ENCODE data around the gene DYDC1.
"Not testable (repeated sequence)": the region's sequence is repeated elsewhere in the genome, so short reads cannot be mapped to it uniquely, and the experiment has no call there.

The DYDC1 gene

DNA sequence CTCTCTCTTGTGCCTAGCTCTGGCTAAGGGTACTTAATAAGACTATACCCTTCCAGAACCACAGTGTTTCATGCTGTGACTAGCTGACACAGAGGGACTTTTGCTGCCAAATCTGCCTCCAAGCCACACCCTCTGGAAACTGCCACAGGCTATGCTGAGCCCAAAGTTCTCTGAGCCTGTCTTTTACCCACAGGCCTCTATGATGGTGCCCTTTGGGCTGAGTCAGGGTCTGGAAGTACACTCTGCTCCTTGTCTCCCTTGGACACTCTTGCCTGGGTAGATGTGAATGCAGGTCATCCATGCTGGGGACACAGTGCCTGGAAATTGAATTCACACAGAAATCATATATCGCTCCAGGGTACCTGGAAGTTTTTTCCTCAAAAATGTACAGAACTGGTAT is 22.6 kb downstream of the DYDC1 start:
- no peak for DNase-seq (ENCODE audit: low read depth)

DNA sequence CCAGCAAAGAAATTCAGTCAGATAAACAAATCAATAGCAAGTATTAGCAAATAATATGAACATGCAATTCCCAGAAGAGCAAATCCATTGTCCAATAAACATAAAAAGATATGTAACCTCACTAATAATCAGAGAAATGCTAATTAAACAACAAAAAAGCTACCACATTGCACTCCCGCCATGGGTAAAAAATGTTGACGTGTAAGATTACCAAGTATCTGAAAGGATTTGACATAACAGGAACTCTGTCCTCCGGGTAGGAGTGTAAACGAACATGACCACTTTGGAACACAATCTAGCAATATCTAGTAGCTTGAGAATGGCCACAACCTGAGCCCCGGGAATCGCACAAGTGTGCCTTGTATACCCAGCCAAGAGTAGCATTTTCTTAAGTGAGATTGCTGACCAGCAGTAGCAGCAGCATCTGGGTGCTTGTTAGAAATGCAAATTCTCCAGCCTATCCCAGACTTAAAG is 31.6 kb downstream of the DYDC1 start:
- no peak for DNase-seq (ENCODE audit: low read depth)

DNA sequence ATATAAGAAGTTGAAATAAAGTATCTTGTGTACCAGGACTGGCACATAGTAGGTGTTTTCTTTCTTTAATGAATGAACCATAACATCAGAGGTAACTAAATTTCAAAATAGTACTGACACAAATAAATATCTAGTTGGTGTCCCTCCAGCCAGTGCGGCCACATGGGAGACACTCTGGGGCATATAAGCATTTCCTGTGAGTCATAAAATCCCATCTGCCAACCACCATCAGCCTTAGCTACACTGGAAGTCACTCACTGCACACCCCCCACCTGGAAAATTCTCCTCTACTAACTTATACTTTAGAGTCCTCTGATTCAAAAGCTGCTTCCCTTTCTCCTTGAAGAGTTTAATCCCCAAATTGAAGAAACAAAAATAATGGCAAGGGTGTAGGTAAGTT is 32.5 kb downstream of the DYDC1 start:
- DNase-seq (ENCODE audit: low read depth): no peak

DNA sequence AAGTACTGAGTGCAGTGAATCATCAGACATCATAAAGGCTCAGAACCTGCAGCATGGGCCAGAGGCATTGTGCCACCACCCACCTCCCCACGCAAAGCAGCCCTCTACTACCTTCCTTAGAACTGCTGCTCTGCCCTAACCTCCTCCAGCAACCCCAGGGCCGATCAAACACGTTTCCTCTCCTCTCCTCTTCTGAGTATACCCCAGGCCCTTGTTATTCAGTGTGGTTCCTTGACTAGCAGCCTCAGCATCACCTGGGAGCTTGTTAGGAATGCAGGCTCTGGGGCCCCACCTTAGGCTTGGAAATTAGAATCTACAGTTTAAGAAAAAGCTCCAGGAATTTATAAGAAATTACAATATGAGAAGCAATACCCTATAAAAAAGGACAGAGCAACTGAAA is 33.2 kb downstream of the DYDC1 start:
- DNase-seq (ENCODE audit: low read depth): no peak

DNA sequence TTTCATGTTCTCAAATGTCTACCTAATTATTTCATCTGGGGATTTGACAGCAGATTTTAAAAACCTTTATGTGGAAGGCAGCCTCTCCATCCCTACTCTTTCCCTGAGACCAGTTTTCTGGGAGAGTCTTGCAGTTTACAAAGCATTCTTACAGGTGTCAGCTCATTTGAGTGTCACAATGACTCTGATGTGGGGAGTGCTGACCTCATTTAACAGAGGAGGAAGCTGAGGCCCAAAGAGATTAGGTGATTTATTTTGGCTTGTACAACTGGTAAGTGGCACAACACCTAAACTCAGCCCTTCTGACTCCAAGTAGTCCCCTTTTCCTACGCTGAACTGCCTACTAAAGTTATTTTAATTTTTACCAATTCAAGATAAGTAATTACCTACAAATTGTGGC is 33.8 kb downstream of the DYDC1 start:
- DNase-seq (ENCODE audit: low read depth): no peak

DNA sequence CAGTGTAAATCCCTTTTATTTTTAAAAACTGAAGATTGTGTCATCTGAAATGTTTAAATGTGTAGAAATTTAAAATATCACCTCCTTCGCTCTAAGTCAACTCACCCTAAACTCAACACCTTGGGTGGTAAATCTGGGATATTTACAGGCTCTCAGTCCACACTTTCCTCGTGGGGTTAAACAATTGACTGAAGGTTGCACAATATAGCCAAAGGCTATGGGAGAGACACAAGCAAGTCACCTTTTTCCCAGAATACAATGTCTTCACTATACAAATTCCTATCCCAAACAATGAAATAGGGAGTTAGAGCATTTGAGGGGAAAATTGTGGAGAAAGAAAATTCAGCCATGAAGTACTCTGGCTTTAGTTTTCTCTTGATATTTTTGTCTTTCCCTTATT is 34.4 kb downstream of the DYDC1 start:
- no peak for DNase-seq (ENCODE audit: low read depth)

DNA sequence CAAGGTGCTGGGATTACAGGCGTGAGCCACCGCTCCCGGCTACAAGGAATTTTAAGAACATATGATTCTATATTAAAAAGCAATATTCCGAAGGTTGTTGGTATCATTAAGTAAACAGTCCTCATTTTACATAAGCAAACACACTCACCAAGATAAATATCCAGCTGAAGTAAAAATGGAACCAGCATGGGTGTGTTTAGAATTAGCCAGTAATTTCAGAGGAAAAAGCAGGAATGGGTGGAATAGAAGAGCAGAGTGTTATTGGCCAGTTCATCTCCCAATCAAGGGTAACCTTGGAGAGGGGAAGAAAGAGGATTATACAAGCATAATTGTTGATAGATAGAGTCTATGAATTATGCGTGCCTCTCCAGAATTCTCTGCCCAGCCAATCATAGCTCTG is 35.4 kb downstream of the DYDC1 start:
- DNase-seq (ENCODE audit: low read depth): no peak

DNA sequence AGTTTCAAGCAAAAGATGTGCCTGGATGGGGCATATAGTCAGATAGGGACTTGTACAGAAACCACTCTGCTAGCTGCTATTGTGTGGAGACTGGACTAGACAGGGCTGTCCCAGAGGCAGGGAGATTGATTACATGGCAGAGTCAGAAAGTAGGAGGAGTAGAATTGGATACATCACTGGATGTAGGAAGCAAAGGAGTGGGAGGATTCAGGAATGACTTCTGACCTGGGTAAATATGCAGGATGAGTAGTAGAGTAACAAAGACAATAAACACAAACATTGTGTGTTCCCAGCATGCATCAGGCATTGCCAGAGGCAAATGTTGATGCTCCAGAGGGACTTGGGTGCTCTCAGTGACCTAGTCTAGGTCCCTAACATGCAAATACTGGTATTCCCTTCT is 36.2 kb downstream of the DYDC1 start:
- DNase-seq (ENCODE audit: low read depth): no peak

DNA sequence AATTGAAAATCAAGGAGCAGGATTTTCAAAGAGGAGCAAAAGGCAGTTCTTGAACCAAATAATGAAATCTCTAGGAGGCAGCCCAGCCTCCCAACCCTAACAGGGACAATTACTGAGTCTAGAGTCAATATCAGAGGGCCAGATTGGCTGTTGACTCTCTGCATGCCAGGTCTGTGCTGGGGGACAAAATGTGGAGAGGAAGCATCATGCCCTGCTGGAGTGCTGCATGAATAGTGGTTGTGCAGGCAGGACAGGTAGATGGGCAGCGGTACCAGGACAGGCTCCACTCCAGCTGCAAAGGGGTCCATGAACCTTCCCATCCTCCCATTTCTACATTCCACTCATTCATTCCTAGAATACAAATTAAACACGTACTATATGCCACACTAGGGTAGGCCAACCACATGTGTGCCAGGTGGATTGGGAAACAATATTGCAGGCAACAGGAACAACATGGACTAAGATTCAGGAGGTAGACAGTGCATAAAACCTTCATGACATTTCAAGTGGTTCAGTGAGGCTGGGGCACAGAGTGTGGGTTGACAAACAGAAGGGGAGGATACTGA is 36.7 kb downstream of the DYDC1 start:
- no peak for DNase-seq (ENCODE audit: low read depth)

DNA sequence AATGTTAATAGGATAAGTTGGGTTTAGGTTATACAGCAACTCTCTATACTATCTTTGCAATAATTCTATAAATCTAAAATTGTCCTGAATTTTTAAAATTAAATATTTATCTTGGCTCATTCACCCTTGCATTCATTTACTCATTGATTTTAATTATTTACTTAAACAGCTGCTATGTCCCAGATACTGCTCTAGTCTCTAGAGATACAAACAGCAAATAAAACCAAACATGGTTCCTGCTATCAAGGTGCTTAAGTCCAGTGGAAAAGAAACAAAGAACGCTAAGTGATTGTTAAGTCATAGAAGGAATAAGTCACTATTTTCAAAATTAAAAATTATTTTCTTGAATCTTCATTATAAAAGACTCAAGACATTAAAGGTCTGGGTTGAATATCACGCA is 37.2 kb downstream of the DYDC1 start:
- no peak for DNase-seq (ENCODE audit: low read depth)

DNA sequence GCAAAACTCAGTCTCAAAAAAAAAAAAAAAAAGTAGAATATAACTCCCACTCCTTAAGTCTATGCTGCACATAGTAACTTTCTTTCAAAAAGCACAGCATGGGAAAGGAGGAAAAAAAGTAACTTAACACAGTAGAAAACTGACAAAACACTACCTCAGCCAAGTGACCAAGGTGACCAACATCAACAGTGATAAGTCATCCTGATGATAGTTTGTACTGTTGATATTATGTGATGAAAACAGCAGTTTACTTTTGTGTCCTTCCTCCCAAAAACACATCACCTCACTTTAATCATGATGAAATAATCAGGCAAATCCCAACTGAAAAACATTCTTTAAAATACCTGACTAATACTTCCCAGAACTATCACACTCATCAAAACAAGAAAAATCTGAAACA is 37.8 kb downstream of the DYDC1 start:
- DNase-seq (ENCODE audit: low read depth): no peak

DNA sequence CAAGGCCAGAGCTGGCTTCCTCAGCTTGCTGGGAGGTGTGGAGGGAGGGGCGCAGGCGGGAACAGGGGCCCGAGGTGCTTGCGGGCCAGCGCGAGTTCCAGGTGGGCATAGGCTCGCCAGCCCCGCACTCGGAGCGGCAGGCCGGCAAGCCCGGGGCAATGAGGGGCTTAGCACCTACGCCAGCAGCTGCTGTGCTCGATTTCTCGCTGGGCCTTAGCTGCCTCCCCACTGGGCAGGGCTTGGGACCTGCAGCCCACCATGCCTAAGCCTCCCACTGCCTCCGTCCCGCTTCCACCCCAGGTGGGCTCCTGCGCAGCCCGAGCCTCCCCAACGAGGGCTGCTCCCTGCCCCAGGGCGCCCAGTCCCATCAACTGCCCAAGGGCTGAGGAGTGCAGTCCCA is 41.2 kb downstream of the DYDC1 start:
- DNase-seq (ENCODE audit: low read depth): no peak

DNA sequence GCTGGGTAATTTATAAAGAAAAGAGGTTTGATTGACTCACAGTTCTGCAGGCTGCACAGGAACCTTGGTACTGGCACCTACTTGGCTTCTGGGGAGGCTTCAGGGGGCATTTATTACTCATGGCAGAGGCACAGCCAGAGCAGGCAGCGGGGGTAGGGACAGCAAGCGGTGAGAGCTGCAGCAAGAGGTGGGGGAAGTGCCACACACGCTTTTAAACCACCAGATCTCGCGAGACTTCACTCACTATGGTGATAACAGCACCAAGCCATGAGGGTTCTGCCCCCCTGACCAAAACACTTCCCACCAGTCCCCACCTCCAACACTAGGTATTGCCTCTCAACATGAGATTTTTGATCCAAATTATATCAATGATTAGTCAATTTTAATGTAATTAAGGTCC is 43.0 kb downstream of the DYDC1 start:
- DNase-seq (ENCODE audit: low read depth): no peak

DNA sequence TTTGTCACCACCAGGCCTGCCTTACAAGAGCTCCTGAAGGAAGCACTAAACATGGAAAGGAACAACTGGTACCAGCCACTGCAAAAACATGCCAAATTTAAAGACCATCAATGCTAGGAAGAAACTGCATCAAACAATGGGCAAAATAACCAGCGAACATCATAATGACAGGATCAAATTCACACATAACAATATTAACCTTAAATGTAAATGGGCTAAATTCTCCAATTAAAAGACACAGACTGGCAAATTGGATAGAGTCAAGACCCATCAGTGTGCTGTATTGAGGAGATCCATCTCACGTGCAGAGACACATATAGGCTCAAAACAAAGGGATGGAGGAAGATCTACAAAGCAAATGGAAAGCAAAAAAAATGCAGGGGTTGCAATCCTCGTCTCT is 50.6 kb downstream of the DYDC1 start:
- not testable (repeated sequence) for DNase-seq (ENCODE audit: low read depth)

DNA sequence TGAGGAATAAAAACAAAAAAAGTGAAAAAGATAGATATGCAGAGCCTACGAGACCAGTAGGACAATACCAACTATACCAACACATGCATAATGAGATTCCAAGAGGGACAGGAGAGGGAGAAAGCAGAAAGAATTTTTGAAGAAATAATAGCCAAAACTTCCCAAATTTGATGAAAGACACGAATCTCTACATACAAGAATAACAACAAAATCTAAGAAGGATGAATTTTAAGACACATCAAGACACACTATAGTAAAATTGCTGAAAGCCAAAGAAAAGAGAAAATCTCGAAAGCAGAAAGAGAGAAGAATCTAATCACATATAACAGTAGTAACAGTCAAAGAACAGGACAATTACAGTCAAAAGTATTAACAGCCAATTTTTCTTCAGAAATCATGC is 59.6 kb downstream of the DYDC1 start:
- DNase-seq (ENCODE audit: low read depth): no peak

DNA sequence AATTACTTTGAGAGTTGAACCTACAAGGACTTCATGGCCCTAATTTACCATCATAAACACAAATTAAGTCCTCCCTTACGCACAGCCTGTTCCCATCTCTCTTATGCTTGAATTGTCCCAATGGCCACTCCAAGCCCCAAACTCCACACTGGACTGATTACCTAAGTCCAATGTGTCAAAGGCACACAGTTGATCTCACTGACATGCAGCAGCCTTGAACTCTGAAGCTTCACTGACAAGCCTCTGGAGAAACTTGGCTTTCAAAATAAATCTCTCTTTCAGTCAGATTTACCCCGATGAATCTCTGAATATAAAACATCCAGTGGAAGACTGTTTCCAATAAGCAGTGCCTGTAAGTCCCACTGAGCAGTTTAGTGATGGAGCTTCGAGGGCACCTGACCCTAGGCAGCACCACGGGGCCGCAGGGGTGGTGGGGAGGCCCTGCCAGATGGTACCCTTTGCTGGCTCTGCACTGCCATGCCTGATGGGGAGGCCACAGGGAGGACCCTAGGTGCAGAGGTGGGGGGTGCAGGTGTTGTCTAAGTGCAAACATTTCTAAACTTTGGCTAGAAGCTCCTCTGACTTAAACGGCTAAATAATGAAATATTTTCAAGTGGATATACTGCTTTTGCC is 63.8 kb downstream of the DYDC1 start:
- no peak for DNase-seq (ENCODE audit: low read depth)

DNA sequence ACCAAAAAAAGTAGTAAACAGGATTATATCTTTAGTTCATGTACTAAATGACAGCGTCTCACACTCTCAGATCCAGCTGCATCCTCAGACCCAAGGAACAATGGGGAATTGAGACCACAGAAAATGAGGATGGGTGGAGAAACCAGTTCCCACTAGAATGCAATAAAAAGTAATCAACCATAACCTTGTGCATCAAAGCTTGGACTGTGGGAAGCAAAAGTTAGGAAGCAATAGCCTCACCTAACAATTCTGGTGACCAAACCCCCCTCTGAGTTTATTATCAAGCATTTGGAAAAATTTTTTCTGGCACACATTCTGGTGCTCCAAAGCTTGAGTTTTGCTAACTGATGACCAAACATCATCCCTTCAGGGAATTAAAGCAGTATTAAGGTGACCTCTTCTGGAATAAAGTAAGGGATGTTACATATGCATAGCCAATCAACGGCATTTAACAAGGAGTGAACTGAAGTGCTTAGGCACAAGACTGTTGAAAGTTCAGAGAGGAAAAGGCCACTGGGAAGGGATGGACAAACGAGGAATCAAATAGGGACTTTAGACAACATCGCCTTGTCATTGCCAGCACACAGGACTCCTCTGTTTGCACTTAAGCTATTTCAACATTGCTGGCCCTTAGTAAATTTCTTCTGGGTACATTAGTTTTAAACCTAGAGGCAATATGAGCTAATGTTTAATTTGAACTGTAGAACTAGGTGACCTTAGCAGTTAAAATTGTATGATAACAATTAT is 65.9 kb downstream of the DYDC1 start:
- DNase-seq (ENCODE audit: low read depth): no peak

DNA sequence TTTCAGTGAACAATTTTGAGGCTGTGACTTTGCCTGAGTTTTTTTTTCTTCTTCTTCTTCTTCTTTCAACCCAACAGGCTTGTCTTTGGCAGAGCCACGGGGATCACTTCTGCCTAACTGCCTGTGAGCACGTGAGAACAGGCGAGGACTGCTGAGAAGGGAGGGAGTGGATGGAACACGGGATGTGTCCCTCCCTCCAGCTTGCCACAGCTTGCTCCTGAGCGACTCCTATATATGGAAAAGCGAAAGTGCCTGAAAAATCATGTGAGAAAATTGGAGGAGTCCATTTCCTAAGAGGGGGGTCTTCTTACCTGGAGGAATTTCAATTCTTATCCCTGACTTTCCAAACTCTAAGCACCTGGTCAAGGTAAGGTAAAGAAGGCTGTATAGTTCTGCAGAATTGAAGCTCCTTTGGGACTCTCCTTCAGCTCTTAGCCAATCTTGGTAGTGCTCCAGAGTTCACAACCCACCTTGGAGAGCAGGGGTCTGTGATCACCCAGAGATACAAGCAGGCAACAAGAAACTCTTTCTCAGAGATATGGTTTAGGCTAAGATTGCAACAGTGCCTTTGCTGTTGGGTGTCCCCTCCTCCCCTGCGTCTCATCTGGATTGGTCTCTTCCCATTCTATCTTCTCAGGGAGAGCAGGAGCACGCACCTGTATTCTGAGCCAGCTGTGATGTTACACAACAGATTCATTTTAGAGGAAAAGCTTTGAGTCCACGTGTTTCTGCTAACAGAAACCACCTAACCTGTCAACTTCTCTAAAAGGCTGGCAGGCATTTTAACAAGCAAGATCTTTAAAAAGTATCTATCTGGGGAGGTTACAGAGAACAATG is 66.9 kb downstream of the DYDC1 start, which contains the start of gene MAT1A:
TSS of gene MAT1A (minus strand) at position 208 of the 837 bp plus-strand sequence. CDS start 235 bp downstream, outside the sequence.
- no peak for DNase-seq (ENCODE audit: low read depth)

DNA sequence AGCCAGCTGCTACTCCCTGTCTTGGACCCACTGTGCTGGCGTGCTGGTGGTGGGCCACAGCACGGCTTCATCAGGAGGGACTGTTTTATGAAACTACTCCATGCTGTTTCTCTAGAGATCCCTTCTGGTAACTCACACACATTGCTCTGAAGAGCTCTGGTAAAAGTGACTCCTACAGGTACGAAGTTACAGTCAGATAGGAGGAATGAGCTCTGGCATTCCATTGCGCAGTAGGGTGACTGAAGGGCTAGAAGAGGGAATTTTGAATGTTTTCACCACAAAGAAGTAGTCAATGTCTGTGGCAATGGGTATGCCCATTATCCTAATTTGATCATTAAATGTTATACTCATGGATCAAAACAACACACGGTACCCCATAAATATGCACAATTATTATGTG is 67.7 kb downstream of the DYDC1 start:
- no peak for DNase-seq (ENCODE audit: low read depth)

Measured in stimulated activated CD8-positive, alpha-beta memory T cell treated with anti-CD3 and anti-CD28 coated beads, Interleukin-15, amount 100 ng/mL, for 24 hours (primary cell).